PC-9 (cell line): ENCODE results near the gene SLC9A9.

Experiments
- CTCF ChIP-seq: fragments of 200-600 bp; sonication (generic); conservative IDR thresholded peaks from 2 replicates; pipeline ENCODE4 v1.6.1; 2017; ENCODE audit warnings: mixed run types, antibody characterized with exemption, mild to moderate bottlenecking, moderate library complexity
- EZH2 ChIP-seq: fragments of 200-600 bp; sonication (generic); IDR thresholded peaks from 2 replicates; pipeline ENCODE4 v1.8.0; 2017; ENCODE audit warnings: antibody characterized with exemption, low read depth

- TF ChIP-seq CTCF: no peak
- no peak for TF ChIP-seq EZH2
Observed at GRCh38 chr3:143795874-143796273, 52.4 kb downstream of the SLC9A9 start.
